H9 (cell line): ENCODE results near the gene ABCF2. TPM values are rescaled to one million over a fixed set of nuclear protein-coding genes. Genes with fewer than 3 reads are reported as not detected.

Source experiments
- DNase-seq: peaks from one replicate; pipeline ENCODE4 v3.0.0-alpha.2; 2017
- H2AFZ ChIP-seq: one replicate; pipeline ENCODE4 v1.6.1; 2013; ENCODE audit warnings: mild to moderate bottlenecking, low read length, control low read depth, moderate library complexity
- H2AK5ac ChIP-seq: 2 replicates; pipeline ENCODE4 v1.6.1; 2013; ENCODE audit warnings: low read length, control low read depth, mixed read lengths; ENCODE audit not compliant: insufficient read length
- H2BK120ac ChIP-seq: one replicate; pipeline ENCODE4 v1.6.1; 2013; ENCODE audit warnings: low read depth, mild to moderate bottlenecking, low read length, control low read depth, inconsistent platforms; ENCODE audit not compliant: poor library complexity, severe bottlenecking
- H2BK12ac ChIP-seq: 2 replicates; pipeline ENCODE4 v1.6.1; 2013; ENCODE audit warnings: low read length, control low read depth, mixed read lengths, low read depth; ENCODE audit not compliant: insufficient read length
- H2BK15ac ChIP-seq: 2 replicates; pipeline ENCODE4 v1.6.1; 2013; ENCODE audit warnings: low read depth, low read length, control low read depth
- H2BK20ac ChIP-seq: one replicate; pipeline ENCODE4 v1.6.1; 2013; ENCODE audit warnings: low read depth, mild to moderate bottlenecking, low read length, control low read depth, inconsistent platforms; ENCODE audit not compliant: poor library complexity, severe bottlenecking
- H2BK5ac ChIP-seq: 2 replicates; pipeline ENCODE4 v1.6.1; 2013; ENCODE audit warnings: low read length, control low read depth, mixed read lengths; ENCODE audit not compliant: insufficient read length
- H3K14ac ChIP-seq: 2 replicates; pipeline ENCODE4 v1.6.1; 2013; ENCODE audit warnings: low read length, control low read depth; ENCODE audit not compliant: insufficient read depth
- H3K18ac ChIP-seq: 2 replicates; pipeline ENCODE4 v1.6.1; 2013; ENCODE audit warnings: low read depth, mild to moderate bottlenecking, mixed read lengths, low read length, control low read depth; ENCODE audit not compliant: insufficient read length
- H3K23ac ChIP-seq: 2 replicates; pipeline ENCODE4 v1.6.1; 2013; ENCODE audit warnings: low read length, control low read depth, mixed read lengths, low read depth; ENCODE audit not compliant: insufficient read length
- H3K23me2 ChIP-seq: 2 replicates; pipeline ENCODE4 v1.6.1; 2013; ENCODE audit warnings: low read depth, mild to moderate bottlenecking, mixed read lengths, low read length, control low read depth; ENCODE audit not compliant: insufficient read length, poor library complexity, severe bottlenecking
- H3K27ac ChIP-seq: 2 replicates; pipeline ENCODE4 v1.5.1; 2013; ENCODE audit warnings: low read length, control low read depth, mixed read lengths, low read depth; ENCODE audit not compliant: insufficient read length
- H3K27me3 ChIP-seq: 2 replicates; pipeline ENCODE4 v1.6.1; 2013; ENCODE audit warnings: low read length, control low read depth, inconsistent platforms; ENCODE audit not compliant: insufficient read depth
- H3K4ac ChIP-seq: 2 replicates; pipeline ENCODE4 v1.6.1; 2013; ENCODE audit warnings: low read depth, mild to moderate bottlenecking, control low read depth, inconsistent platforms, low read length, moderate library complexity
- H3K4me1 ChIP-seq: 2 replicates; pipeline ENCODE4 v1.6.1; 2013; ENCODE audit warnings: low read length, control low read depth, inconsistent platforms; ENCODE audit not compliant: insufficient read depth
- H3K4me2 ChIP-seq: 2 replicates; pipeline ENCODE4 v1.6.1; 2013; ENCODE audit warnings: low read length, control low read depth, mixed read lengths; ENCODE audit not compliant: insufficient read length, insufficient read depth
- H3K56ac ChIP-seq: 2 replicates; pipeline ENCODE4 v1.6.1; 2013; ENCODE audit warnings: low read depth, mild to moderate bottlenecking, mixed read lengths, low read length, control low read depth; ENCODE audit not compliant: insufficient read length
- H3K79me1 ChIP-seq: 2 replicates; pipeline ENCODE4 v1.6.1; 2013; ENCODE audit warnings: low read depth, mild to moderate bottlenecking, moderate library complexity, low read length, control low read depth, inconsistent platforms; ENCODE audit not compliant: insufficient read depth, poor library complexity, severe bottlenecking
- H3K79me2 ChIP-seq: 2 replicates; pipeline ENCODE4 v1.6.1; 2013; ENCODE audit warnings: low read length, control low read depth, inconsistent platforms; ENCODE audit not compliant: insufficient read depth
- H3K9ac ChIP-seq: 2 replicates; pipeline ENCODE4 v1.6.1; 2013; ENCODE audit warnings: low read length, control low read depth, mixed read lengths; ENCODE audit not compliant: insufficient read length; ENCODE audit errors: extremely low read depth
- H3K9me3 ChIP-seq: one replicate; pipeline ENCODE4 v1.6.1; 2013; ENCODE audit warnings: low read depth, low read length, inconsistent platforms; ENCODE audit not compliant: control insufficient read depth
- H3T11ph ChIP-seq: one replicate; pipeline ENCODE4 v1.6.1; 2013; ENCODE audit warnings: mild to moderate bottlenecking, low read length, control low read depth, inconsistent platforms
- H4K20me1 ChIP-seq: one replicate; pipeline ENCODE4 v1.6.1; 2013; ENCODE audit not compliant: control insufficient read depth, insufficient read length, insufficient read depth
- H4K5ac ChIP-seq: 2 replicates; pipeline ENCODE4 v1.6.1; 2013; ENCODE audit warnings: low read depth, mild to moderate bottlenecking, mixed read lengths, low read length, control low read depth; ENCODE audit not compliant: insufficient read length
- H4K8ac ChIP-seq: replicated peaks from 2 replicates; pipeline ENCODE4 v1.6.1; 2013; ENCODE audit warnings: low read length, control low read depth, mixed read lengths, low read depth; ENCODE audit not compliant: insufficient read length
- H4K91ac ChIP-seq: 2 replicates; pipeline ENCODE4 v1.6.1; 2013; ENCODE audit warnings: low read depth, mild to moderate bottlenecking, moderate library complexity, mixed read lengths, low read length, control low read depth; ENCODE audit not compliant: insufficient read length
- H3K27ac Mint-ChIP-seq, 3 experiments: 2 replicates in 2 of 3; 3 replicates in 1 of 3; pipeline ENCODE4 v1.8.0; 2020 to 2021; ENCODE audit warnings: mixed read lengths in 3 of 3, mild to moderate bottlenecking in 1 of 3, moderate library complexity in 1 of 3
- H3K27me3 Mint-ChIP-seq: 2 replicates; pipeline ENCODE4 v1.8.0; 2021; ENCODE audit warnings: low read depth, mild to moderate bottlenecking, moderate library complexity, mixed read lengths
- H3K36me3 Mint-ChIP-seq, 3 experiments: 2 replicates in 2 of 3; 3 replicates in 1 of 3; pipeline ENCODE4 v1.8.0; 2020 to 2021; ENCODE audit warnings: low read depth in 3 of 3, mixed read lengths in 3 of 3; ENCODE audit not compliant: insufficient read depth in 1 of 3
- H3K4me1 Mint-ChIP-seq, 2 experiments: 2 replicates each; pipeline ENCODE4 v1.8.0; 2020; ENCODE audit warnings: mixed read lengths in 2 of 2
- H3K4me3 Mint-ChIP-seq, 2 experiments: 2 replicates in 1 of 2; 3 replicates in 1 of 2; pipeline ENCODE4 v1.8.0; 2020 to 2021; ENCODE audit warnings: mild to moderate bottlenecking in 2 of 2, mixed read lengths in 2 of 2, moderate library complexity in 1 of 2
- H3K9me3 Mint-ChIP-seq, 2 experiments: 2 replicates in 1 of 2; 3 replicates in 1 of 2; pipeline ENCODE4 v1.8.0; 2020; ENCODE audit warnings: mild to moderate bottlenecking in 2 of 2, mixed read lengths in 2 of 2, moderate library complexity in 1 of 2
- whole genome bisulfite sequencing: extraction: QIAGEN DNeasy Blood & Tissue Kit; methylation state at CpG from one replicate; pipeline ENCODE4 v1.1.7; 2013; ENCODE audit warnings: missing lambda C conversion rate, low lambda C conversion rate, mixed read lengths; ENCODE audit not compliant: insufficient read length; ENCODE audit errors: extremely low coverage; 5-methylcytosine and 5-hydroxymethylcytosine counted together
- total RNA-seq: library from RNA; stranded (reverse); gene quantifications from 2 replicates; pipeline ENCODE4 v1.2.1, GENCODE V29; 2021
- TF ChIP-seq, protein P1 (sequence below): fragments of 200-600 bp; sonication (generic); conservative IDR thresholded peaks from 3 replicates; pipeline ENCODE4 v1.8.0; 2021; ENCODE audit warnings: antibody characterized with exemption, mild to moderate bottlenecking

The ABCF2 gene
- total RNA-seq, 1 experiment from 2014 or later, result 70.1 TPM

GRCh38 chr7:151209588-151209987, 17.4 kb downstream of the ABCF2 start:
- H3K14ac ChIP-seq, result no peak overlapping the region
- TF ChIP-seq, protein P1, sequence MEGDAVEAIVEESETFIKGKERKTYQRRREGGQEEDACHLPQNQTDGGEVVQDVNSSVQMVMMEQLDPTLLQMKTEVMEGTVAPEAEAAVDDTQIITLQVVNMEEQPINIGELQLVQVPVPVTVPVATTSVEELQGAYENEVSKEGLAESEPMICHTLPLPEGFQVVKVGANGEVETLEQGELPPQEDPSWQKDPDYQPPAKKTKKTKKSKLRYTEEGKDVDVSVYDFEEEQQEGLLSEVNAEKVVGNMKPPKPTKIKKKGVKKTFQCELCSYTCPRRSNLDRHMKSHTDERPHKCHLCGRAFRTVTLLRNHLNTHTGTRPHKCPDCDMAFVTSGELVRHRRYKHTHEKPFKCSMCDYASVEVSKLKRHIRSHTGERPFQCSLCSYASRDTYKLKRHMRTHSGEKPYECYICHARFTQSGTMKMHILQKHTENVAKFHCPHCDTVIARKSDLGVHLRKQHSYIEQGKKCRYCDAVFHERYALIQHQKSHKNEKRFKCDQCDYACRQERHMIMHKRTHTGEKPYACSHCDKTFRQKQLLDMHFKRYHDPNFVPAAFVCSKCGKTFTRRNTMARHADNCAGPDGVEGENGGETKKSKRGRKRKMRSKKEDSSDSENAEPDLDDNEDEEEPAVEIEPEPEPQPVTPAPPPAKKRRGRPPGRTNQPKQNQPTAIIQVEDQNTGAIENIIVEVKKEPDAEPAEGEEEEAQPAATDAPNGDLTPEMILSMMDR, result no peak
- DNase-seq, result no peak
- H3K4me3 Mint-ChIP-seq, result no peak overlapping the region
- peaks cover 12 to 31% (median 18%) of the 10 kb centered on the region in 3 experiments; a peak in 6 of 7 replicates for H3K36me3 Mint-ChIP-seq
- peaks cover 13 to 16% of the 10 kb centered on the region in 2 experiments for H3K4me1 Mint-ChIP-seq
- no peak overlapping the region for H2BK15ac ChIP-seq
- no peak overlapping the region for H3K4ac ChIP-seq
- no peaks in the 10 kb centered on the region for H3K23me2 ChIP-seq
- peaks cover 26% of the 10 kb centered on the region for H3K27me3 Mint-ChIP-seq
- H3K9me3 ChIP-seq, result no peaks in the 10 kb centered on the region
- H3T11ph ChIP-seq, result no peak overlapping the region
- H3K79me1 ChIP-seq, result no peaks in the 10 kb centered on the region
- no peak overlapping the region for H2BK20ac ChIP-seq
- no peak overlapping the region for H3K56ac ChIP-seq
- H4K8ac ChIP-seq, result no peak overlapping the region
- H4K5ac ChIP-seq, result no peak overlapping the region
- H3K27ac ChIP-seq, result no peak overlapping the region
- no peaks in the 10 kb centered on the region for H3K79me2 ChIP-seq
- no peak overlapping the region for H3K4me2 ChIP-seq
- no CpG with 5 or more reads among the region's 6 CpGs for WGBS
- H4K20me1 ChIP-seq, result no peaks in the 10 kb centered on the region
- H3K4me1 ChIP-seq, result peaks cover 5% of the 10 kb centered on the region; the same call in 1 of the 2 replicates
- no peak overlapping the region for H4K91ac ChIP-seq
- no peak overlapping the region for H2BK5ac ChIP-seq
- no peak overlapping the region for H2BK12ac ChIP-seq
- no peaks in the 10 kb centered on the region for H3K9me3 Mint-ChIP-seq
- H3K9ac ChIP-seq, result no peak overlapping the region
- no peak overlapping the region for H2AFZ ChIP-seq
- H3K18ac ChIP-seq, result no peak overlapping the region
- no peak overlapping the region for H2AK5ac ChIP-seq
- no peak overlapping the region for H2BK120ac ChIP-seq
- no peaks in the 10 kb centered on the region for H3K27me3 ChIP-seq
- H3K27ac Mint-ChIP-seq, result no peak overlapping the region
- no peak overlapping the region for H3K23ac ChIP-seq
